Testis (tissue), 3 donors: ENCODE measurements around the gene BCO2. TPM values are rescaled to one million over a fixed set of nuclear protein-coding genes. Genes with fewer than 3 reads are reported as not detected.

Experiments used
- polyA plus RNA-seq: library from polyadenylated mRNA; stranded (reverse); fragments of 350-450 nt; fragmentation: Illumina TruSeq; extraction: RNeasy Lipid Tissue Mini Kit (QIAGEN cat#74804); gene quantifications from one replicate; pipeline ENCODE4 v1.2.3, GENCODE V29; 2014; ENCODE audit warnings: low read depth, low replicate concordance; ENCODE audit not compliant: insufficient read depth
- small RNA-seq, 2 donors: library from RNA; depleted of rRNA; stranded (forward); fragments of <200 nt; gene quantifications; one replicate each; pipeline ENCODE3, GENCODE V24; 2016
- total RNA-seq, 2 donors: library from RNA; depleted of rRNA; stranded (reverse); fragments of >200 nt; gene quantifications; one replicate each; pipeline ENCODE4 v1.2.3, GENCODE V29; 2016

BCO2 gene
- total and polyA plus RNA-seq, 3 donors from 2014 or later, result 10.2 to 11.0 (median 10.4) TPM

Small RNA genes lying within 50 kb of the gene (small RNA-seq; reads per million reads assigned to genes)
- 0 reads per million in 2 donors for gene MRPS36P4

Other genes starting within 250 kb of the BCO2 start
- gene DIXDC1, start 238.2 kb upstream of the BCO2 start, total RNA-seq, result 10 to 100 TPM; 21.8 to 26.6 TPM
- 49.5 TPM for gene DIXDC1, start 238.2 kb upstream of the BCO2 start, polyA plus RNA-seq
- 10 to 100 TPM; 20.9 to 21.9 TPM for gene DLAT, start 150.1 kb upstream of the BCO2 start, total RNA-seq
- gene DLAT, start 150.1 kb upstream of the BCO2 start, polyA plus RNA-seq, result 23.2 TPM
- gene PIH1D2, start 101.5 kb upstream of the BCO2 start, total RNA-seq, result 10 to 100 TPM; 31.2 to 59.5 TPM
- 97.8 TPM for gene PIH1D2, start 101.5 kb upstream of the BCO2 start, polyA plus RNA-seq
- gene NKAPD1, start 101.2 kb upstream of the BCO2 start, total RNA-seq, result 10 to 100 TPM; 14.8 to 20.8 TPM
- gene NKAPD1, start 101.2 kb upstream of the BCO2 start, polyA plus RNA-seq, result 18.7 TPM
- 10 to 100 TPM; 50.9 to 61.3 TPM for gene TIMM8B, start 88.8 kb upstream of the BCO2 start, total RNA-seq
- gene TIMM8B, start 88.8 kb upstream of the BCO2 start, polyA plus RNA-seq, result 72.4 TPM
- gene SDHD, start 88.6 kb upstream of the BCO2 start, total RNA-seq, result 10 to 100 TPM; 48.7 to 60.5 TPM
- gene SDHD, start 88.6 kb upstream of the BCO2 start, polyA plus RNA-seq, result 75.9 TPM
- 1 to 10 TPM; 4.7 to 7.9 TPM for gene IL18, start 11.4 kb upstream of the BCO2 start, total RNA-seq
- gene IL18, start 11.4 kb upstream of the BCO2 start, polyA plus RNA-seq, result 7.4 TPM
- gene TEX12, start 8.1 kb upstream of the BCO2 start, total RNA-seq, result 10 to 100 TPM in 1 of 2 donors, 1 to 10 TPM in 1; 6.3 to 11.6 TPM
- 21.8 TPM for gene TEX12, start 8.1 kb upstream of the BCO2 start, polyA plus RNA-seq
- 10 to 100 TPM; 30.1 to 33.9 TPM for gene PTS, start 50.9 kb downstream of the BCO2 start, total RNA-seq
- gene PTS, start 50.9 kb downstream of the BCO2 start, polyA plus RNA-seq, result 28.0 TPM
- not detected for gene PLET1, start 85.3 kb downstream of the BCO2 start, total RNA-seq
- gene PLET1, start 85.3 kb downstream of the BCO2 start, polyA plus RNA-seq, result not detected